AG08395 (cell line): ENCODE data around the gene CD8B2.
"Not testable (repeated sequence)": the region's sequence is repeated elsewhere in the genome, so short reads cannot be mapped to it uniquely, and the experiment has no call there.

Source experiments
- DNase-seq: peaks from one replicate; pipeline ENCODE4 v3.0.0; 2012; ENCODE audit warnings: mixed read lengths, low spot score

The CD8B2 gene

GRCh38 chr2:106511934-106512333 is 24.8 kb downstream of the CD8B2 start:
- DNase-seq = not testable (repeated sequence)

DNA sequence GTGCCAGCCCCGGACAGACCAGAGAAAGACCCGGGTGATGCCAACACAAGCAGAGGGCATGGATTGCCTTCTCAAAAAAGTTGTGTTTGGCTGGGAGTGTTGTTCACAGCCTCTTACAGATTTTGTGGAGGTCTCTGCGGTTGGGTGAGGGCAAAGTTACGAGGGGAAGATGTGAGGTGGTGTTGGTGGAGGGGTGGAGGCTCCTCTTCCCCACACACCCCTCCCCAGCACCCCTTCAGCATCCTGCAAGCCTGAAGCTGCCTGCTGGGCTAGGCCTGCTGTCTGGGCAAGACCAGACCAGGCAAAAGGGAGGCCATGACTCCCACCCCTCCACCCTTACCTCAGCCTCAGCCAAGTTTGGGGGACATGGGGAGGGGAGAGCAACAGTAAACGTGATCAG is 26.2 kb downstream of the CD8B2 start:
- not testable (repeated sequence) for DNase-seq

DNA sequence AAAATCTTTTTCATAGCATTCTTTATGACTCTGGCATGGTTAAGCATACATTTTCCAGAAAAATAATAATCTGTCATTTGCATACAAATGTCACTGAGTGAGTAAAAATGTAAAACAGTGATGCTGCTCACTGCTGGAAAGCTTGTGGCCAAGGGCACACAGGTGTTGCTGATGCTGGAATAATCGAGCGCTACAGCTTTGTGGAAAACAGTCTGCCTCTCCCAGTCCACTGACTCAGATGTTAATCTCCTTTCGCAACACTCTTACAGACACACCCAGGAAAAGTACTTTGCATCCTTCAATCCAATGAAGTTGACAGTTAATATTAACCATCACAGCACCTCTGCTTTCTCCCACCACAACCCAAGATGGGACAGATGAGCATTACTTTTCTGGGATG is 27.7 kb downstream of the CD8B2 start:
- DNase-seq = not testable (repeated sequence)

- no peak for DNase-seq
Observed at GRCh38 chr2:106516436-106516835, 29.3 kb downstream of the CD8B2 start.

- DNase-seq = no peak
Observed at GRCh38 chr2:106516864-106517263, 29.7 kb downstream of the CD8B2 start.

- DNase-seq = no peak
Observed at GRCh38 chr2:106517329-106517728, 30.2 kb downstream of the CD8B2 start.

DNA sequence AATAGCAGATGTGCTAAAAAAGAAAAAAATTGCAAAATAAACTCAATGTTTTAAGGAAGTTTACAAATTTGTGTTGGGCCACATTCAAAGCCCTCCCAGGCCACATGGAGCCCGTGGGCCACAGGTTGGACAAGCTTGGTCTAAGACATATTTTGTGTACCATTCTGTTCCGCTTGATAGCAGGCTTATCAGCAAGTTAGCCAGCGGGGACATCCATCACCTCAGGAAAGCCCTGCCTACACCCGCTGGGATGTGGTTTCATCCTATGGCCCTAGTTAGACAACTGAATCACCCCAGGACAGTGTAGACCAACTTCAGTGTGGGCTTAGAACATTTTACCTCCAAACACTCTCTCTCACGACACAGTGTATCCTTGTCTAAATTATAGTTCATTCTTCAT is 32.6 kb downstream of the CD8B2 start:
- DNase-seq = no peak

- no peak for DNase-seq
Observed at GRCh38 chr2:106521016-106521415, 33.9 kb downstream of the CD8B2 start.

DNA sequence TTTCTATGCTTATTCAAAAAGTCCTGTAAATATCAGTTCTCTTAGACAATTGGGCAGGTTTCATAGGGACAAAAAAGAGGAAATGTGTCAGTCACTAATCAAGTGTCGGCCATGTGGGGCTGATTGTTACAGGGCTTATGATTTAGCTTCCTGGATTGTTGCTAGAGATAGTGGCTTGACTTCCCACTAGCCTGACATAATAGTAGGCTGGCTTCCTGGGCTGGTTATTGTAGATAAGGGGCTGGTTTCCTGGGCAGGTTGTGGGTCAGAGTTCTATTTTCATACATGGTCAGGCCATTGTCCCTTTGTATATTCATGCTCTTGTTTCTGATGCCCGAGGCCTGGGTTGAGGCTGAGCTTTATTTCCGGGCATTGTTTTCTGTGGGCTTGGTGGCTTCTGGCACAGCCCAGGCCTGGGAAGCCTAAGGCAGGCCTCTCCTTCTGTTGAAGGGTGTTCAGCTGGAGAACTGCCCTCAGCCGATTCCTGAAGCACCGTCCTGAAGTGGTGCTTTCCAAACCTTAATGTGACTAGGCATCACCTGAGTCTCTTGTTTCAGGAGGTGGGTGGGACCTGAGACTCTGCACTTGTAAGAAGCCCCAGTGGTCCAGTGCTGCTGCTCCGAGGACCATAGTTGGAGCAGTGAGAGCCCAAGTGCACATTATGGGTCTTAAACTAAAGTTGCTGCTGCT is 37.0 kb downstream of the CD8B2 start:
- no peak for DNase-seq

GRCh38 chr2:106530866-106531265 is 43.7 kb downstream of the CD8B2 start:
- no peak for DNase-seq

DNA sequence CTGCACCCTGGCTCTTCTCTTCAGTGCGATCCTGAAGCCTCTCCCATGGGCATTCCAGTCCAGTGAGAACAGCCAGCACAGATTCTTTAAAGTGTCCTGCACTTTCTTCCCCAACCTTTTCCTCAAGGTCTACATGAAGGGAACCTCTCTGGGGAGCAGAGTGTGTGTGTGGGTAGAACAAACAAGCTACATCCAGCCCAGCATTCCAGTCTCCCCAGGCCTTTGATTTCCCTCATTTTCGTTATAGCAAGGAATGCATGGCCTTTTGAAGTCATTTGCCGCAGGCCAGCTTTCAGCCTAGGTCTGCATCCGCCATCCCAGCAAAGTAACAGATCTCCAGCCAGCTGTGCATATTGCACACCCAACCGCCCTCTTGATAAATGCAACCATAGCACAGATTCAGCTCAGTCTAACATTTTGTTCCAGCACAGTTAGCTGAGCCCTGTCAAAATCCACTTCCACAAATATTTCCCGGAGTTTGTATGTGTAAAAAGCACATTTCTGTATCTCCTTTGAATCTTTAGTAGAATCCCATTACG is 44.6 kb downstream of the CD8B2 start:
- no peak for DNase-seq

DNA sequence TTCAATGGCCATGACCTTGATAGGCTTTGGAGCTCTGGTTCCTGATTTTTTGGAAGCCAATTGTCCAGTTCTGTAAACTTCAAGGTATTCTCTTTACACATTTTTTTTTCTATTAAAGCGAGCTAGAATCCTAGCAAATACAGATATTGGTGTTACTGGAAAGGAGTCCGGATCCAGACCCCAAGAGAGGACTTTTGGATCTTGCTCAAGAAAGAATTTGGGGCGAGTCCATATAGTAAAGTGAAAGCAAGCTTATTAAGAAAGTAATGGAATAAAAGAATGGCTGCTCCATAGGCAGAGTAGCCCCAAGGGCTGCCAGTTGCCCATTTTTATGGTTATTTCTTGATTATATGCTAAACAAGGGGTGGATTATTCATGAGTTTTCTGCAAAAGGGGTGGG is 45.1 kb downstream of the CD8B2 start:
- no peak for DNase-seq

DNA sequence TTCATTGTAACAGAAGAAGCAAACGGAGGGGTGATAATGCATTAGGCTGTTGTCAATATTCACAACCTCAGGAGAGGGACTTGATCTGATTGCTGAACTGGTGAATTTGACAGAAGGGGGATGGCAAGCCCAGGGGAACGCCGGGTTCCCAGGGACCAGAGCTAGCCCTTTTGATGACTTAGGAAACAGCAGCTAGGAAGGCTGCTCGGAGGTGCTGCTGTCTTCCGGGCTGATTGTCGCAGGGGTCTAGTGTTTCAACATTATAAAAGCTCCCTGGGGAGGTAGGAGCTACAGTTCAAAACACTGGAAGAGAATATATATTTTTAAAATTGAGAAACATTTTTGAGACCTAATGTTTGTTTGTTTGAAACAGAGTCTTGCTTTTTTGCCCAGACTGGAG is 47.3 kb downstream of the CD8B2 start:
- no peak for DNase-seq

DNA sequence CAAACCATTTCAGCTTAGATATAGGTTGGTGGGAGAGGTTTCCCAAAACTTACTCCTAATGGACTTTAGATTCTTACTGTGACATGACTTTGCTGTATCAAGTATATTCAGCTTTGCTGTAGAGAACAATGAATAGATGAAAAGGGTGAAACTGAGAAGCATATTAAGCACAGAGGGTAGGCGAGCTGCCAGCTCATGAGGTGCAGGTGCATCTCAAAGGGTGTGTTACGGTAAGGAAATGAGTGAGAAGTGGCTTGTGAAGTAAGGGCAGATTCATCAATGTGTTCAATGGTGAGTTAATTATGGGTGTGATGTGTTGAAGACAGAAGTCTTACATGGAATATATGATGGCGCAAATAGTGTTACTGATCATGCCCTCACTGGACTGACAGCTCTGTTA is 49.3 kb downstream of the CD8B2 start:
- DNase-seq = no peak

DNA sequence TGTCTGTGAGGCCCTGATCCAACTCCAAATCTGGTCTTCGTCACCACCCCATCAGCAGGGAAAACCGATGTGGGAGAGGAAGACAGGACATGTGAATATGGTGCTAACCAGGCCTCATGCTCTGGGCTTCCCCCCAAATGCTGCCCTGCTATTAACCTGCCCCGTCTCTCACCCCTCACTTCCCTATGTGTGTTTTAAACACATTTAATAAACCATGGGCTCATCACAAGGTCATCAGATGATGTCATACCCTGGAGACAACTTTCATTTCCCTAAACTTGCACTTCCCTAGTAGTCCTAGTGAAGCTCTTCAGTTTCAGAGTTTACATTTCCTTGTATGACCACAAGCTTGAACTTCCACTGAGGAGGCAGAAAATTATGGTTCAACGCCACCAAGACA is 49.9 kb downstream of the CD8B2 start:
- DNase-seq = no peak

DNA sequence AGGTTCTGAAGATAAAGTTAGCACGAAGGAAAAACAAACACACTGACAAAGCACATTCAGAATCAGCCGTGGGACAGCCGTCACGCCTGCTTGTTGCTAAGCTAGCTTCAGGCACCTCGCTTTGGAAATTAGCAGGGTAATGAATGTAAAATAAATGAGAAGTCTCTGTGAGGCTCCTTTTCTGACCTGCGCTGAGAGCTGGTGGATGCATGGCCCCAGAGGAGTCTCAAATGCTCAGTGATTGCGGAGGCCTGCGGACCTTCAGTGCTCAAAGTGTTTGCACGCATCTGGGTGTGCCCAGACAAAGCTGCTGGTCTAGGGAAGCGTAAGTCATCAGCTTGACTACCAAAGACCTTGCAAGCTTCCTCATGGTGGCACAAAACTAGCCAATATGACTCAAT is 50.6 kb downstream of the CD8B2 start:
- DNase-seq = no peak

DNA sequence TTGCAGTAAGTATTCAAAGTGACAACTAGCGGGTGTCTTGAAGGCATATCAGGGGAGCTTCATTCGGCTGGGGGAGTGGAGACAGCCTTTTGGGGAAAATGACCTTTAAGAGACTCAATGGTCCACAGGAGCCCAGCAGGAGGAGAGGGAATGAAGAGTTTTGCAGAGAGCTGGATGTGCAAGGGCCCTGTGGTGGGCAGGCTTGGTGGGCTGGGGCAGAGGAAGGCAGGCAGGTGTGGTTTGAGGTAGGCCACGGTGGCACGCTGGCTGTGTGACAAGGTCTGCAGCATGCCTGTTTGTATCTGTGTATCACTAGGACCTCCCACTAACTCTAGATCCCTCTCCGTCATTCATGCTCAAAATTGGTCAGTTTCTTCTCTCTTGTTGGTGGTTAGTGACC is 53.7 kb downstream of the CD8B2 start:
- DNase-seq = no peak

- no peak for DNase-seq
Observed at GRCh38 chr2:106541333-106541732, 54.2 kb downstream of the CD8B2 start.

GRCh38 chr2:106542746-106543359 is 55.7 kb downstream of the CD8B2 start:
- peak; percentile 76 for DNase-seq

- no peak for DNase-seq
Observed at GRCh38 chr2:106545007-106545406, 57.8 kb downstream of the CD8B2 start.

DNA sequence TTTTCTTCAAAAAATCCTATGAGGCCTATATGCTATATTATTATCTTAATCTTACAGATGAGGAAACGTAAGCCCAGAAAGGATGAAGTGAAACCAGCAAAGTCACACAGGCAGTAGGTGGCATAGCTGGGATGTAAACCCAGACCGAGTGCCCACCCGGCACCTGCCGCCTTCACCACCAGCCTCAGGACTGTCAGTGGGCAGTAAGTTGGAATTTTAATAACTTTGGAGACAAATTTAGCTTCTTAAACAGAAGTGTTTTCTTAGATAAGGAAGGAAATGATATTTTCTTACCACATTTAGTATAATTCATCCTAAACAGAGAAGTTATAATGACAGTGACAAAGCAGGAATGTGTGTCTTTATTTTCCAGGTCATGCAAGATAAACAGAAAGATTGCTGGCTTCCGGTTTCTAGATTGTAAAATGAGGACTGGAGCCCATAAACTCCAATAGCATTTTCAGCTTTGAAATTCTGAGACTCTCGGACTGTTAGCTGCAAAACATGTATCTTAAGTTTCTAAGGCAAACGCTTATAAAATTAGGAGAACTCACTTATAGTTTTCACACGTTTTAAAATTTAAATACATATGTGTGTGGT is 59.3 kb downstream of the CD8B2 start:
- no peak for DNase-seq

GRCh38 chr2:106547164-106547903 is 60.2 kb downstream of the CD8B2 start:
- no peak for DNase-seq
